BLaER1 treated with 17β-estradiol and CSF1 and Interleukin-3, amounts not matched to agents 10 nM and 100 nM (cell line): Measurements from ENCODE around the gene ATXN2.
A peak's percentile ranks its signal among the peaks of the same experiment; 100 is the strongest.
"Not testable (repeated sequence)": the region's sequence is repeated elsewhere in the genome, so short reads cannot be mapped to it uniquely, and the experiment has no call there.

Experiments used
- H3K27ac ChIP-seq, 11 experiments: shearing (Covaris generic); formaldehyde crosslinking; 2 replicates each; pipeline ENCODE4 v1.8.1; 2022
- H3K27me3 ChIP-seq, 11 experiments: shearing (Covaris generic); formaldehyde crosslinking; 2 replicates each; pipeline ENCODE4 v1.8.1; 2022
- H3K36me3 ChIP-seq, 11 experiments: shearing (Covaris generic); formaldehyde crosslinking; 2 replicates each; pipeline ENCODE4 v1.8.1; 2022
- H3K4me1 ChIP-seq, 10 experiments: shearing (Covaris generic); formaldehyde crosslinking; 2 replicates each; pipeline ENCODE4 v1.8.1; 2022
- H3K4me2 ChIP-seq, 11 experiments: shearing (Covaris generic); formaldehyde crosslinking; 2 replicates each; pipeline ENCODE4 v1.8.1; 2022
- H3K4me3 ChIP-seq, 10 experiments: shearing (Covaris generic); formaldehyde crosslinking; 2 replicates each; pipeline ENCODE4 v1.8.1; 2022
- H3K9ac ChIP-seq, 11 experiments: shearing (Covaris generic); formaldehyde crosslinking; 2 replicates each; pipeline ENCODE4 v1.8.1; 2022
- H3K9me3 ChIP-seq, 11 experiments: shearing (Covaris generic); formaldehyde crosslinking; replicated peaks in 1 of 11; 2 replicates each; pipeline ENCODE4 v1.8.1; 2022
- H4K20me1 ChIP-seq, 11 experiments: shearing (Covaris generic); formaldehyde crosslinking; 2 replicates each; pipeline ENCODE4 v1.8.1; 2022
- Cebpa-rat ChIP-seq, 11 experiments: shearing (Covaris generic); IDR thresholded peaks; 2 replicates each; pipeline ENCODE4 v1.8.1; 2022

Gene ATXN2

GRCh38 chr12:111570084-111570961 is 28.8 kb downstream of the ATXN2 start:
- no peaks in the 10 kb centered on the region for H3K27me3 ChIP-seq
- H3K4me1 ChIP-seq: peaks cover 0 to 43% (median 8%) of the 10 kb centered on the region in 10 experiments; a peak in 11 of 20 replicates
- H3K4me3 ChIP-seq: no peak overlapping the region
- TF ChIP-seq Cebpa-rat (IDR thresholded peaks at IDR 0.05): no peak
- H3K9ac ChIP-seq: no peak overlapping the region
- no peaks in the 10 kb centered on the region for H3K9me3 ChIP-seq
- peaks cover 11 to 60% (median 41%) of the 10 kb centered on the region in 11 experiments; a peak in 16 of 22 replicates for H3K36me3 ChIP-seq
- H3K4me2 ChIP-seq: peak overlapping the region in 1 of 11 experiments; percentile 1; a peak in 1 of 22 replicates
- peaks cover 81 to 100% (median 99%) of the 10 kb centered on the region in 11 experiments for H4K20me1 ChIP-seq
- no peak overlapping the region for H3K27ac ChIP-seq

GRCh38 chr12:111569363-111570083 is 29.6 kb downstream of the ATXN2 start:
- Histone ChIP-seq H3K4me3 (no peak overlapping the region), H3K9ac (no peak overlapping the region), H4K20me1 (peaks cover 79 to 100% (median 98%) of the 10 kb centered on the region in 11 experiments), H3K27me3 (no peaks in the 10 kb centered on the region), H3K36me3 (peaks cover 15 to 63% (median 40%) of the 10 kb centered on the region in 11 experiments; a peak in 18 of 22 replicates), H3K9me3 (no peaks in the 10 kb centered on the region), H3K4me2 (0 out of 22 replicates have a peak overlapping the region, but pooled peaks of 1 of the 11 experiments have one; percentile 1), H3K27ac (no peak overlapping the region), H3K4me1 (peaks cover 0 to 46% (median 10%) of the 10 kb centered on the region in 10 experiments; a peak in 11 of 20 replicates)
- TF ChIP-seq Cebpa-rat (IDR thresholded peaks at IDR 0.05): no peak

GRCh38 chr12:111560844-111561243 is 38.3 kb downstream of the ATXN2 start:
- not testable (repeated sequence) for H3K9ac ChIP-seq, H3K4me3 ChIP-seq, H3K27me3 ChIP-seq, H3K4me2 ChIP-seq, H3K27ac ChIP-seq
- Histone ChIP-seq H3K4me1 (peaks cover 9 to 32% (median 24%) of the 10 kb centered on the region in 10 experiments; a peak in 18 of 20 replicates), H4K20me1 (peaks cover 64 to 100% (median 92%) of the 10 kb centered on the region in 11 experiments), H3K9me3 (peaks cover 7 to 10% (median 9%) of the 10 kb centered on the region in 11 experiments), H3K36me3 (peaks cover 20 to 55% (median 30%) of the 10 kb centered on the region in 11 experiments)

- Histone ChIP-seq H3K4me1 (peaks cover 9 to 24% (median 17%) of the 10 kb centered on the region in 10 experiments; a peak in 16 of 20 replicates), H3K27me3 (no peaks in the 10 kb centered on the region), H3K4me2 (peak overlapping the region in 3 of 11 experiments; percentile 19 to 35 (median 30); a peak in 2 of 22 replicates), H4K20me1 (peaks cover 46 to 100% (median 77%) of the 10 kb centered on the region in 11 experiments; a peak in 20 of 22 replicates), H3K4me3 (no peak overlapping the region), H3K27ac (no peak overlapping the region), H3K36me3 (peaks cover 29 to 65% (median 42%) of the 10 kb centered on the region in 11 experiments), H3K9me3 (peaks cover 16 to 25% (median 21%) of the 10 kb centered on the region in 11 experiments), H3K9ac (no peak overlapping the region)
- TF ChIP-seq Cebpa-rat (IDR thresholded peaks at IDR 0.05): no peak
These were observed 41.1 kb downstream of the ATXN2 start for GRCh38 chr12:111558107-111558376.

GRCh38 chr12:111557271-111558106 is 41.6 kb downstream of the ATXN2 start:
- H3K27me3 ChIP-seq: no peaks in the 10 kb centered on the region
- H3K27ac ChIP-seq: no peak overlapping the region
- H3K9ac ChIP-seq: no peak overlapping the region
- no peak for TF ChIP-seq Cebpa-rat (IDR thresholded peaks at IDR 0.05)
- H4K20me1 ChIP-seq: peaks cover 46 to 100% (median 72%) of the 10 kb centered on the region in 11 experiments; a peak in 20 of 22 replicates
- H3K4me3 ChIP-seq: no peak overlapping the region
- peaks cover 31 to 68% (median 42%) of the 10 kb centered on the region in 11 experiments for H3K36me3 ChIP-seq
- peak overlapping the region in 1 of 11 experiments; percentile 30; a peak in 1 of 22 replicates for H3K4me2 ChIP-seq
- H3K9me3 ChIP-seq: peaks cover 16 to 25% (median 21%) of the 10 kb centered on the region in 11 experiments
- peaks cover 4 to 19% (median 11%) of the 10 kb centered on the region in 10 experiments; a peak in 15 of 20 replicates for H3K4me1 ChIP-seq

GRCh38 chr12:111556676-111557075 is 42.4 kb downstream of the ATXN2 start:
- no peaks in the 10 kb centered on the region for H3K27me3 ChIP-seq
- H3K4me3 ChIP-seq: no peak overlapping the region
- H3K36me3 ChIP-seq: peaks cover 35 to 68% (median 43%) of the 10 kb centered on the region in 11 experiments
- no peak overlapping the region for H3K4me2 ChIP-seq
- TF ChIP-seq Cebpa-rat (IDR thresholded peaks at IDR 0.05): no peak
- H3K9ac ChIP-seq: no peak overlapping the region
- no peak overlapping the region for H3K27ac ChIP-seq
- H3K9me3 ChIP-seq: peaks cover 16 to 25% (median 21%) of the 10 kb centered on the region in 11 experiments
- H3K4me1 ChIP-seq: peaks cover 0 to 17% (median 9%) of the 10 kb centered on the region in 10 experiments; a peak in 13 of 20 replicates
- H4K20me1 ChIP-seq: peaks cover 38 to 100% (median 65%) of the 10 kb centered on the region in 11 experiments; a peak in 20 of 22 replicates

GRCh38 chr12:111555313-111555712 is 43.8 kb downstream of the ATXN2 start:
- not testable (repeated sequence) for H3K9ac ChIP-seq, H3K27ac ChIP-seq, H3K4me3 ChIP-seq, H3K4me2 ChIP-seq, H3K27me3 ChIP-seq
- peaks cover 0 to 17% (median 9%) of the 10 kb centered on the region in 10 experiments; a peak in 13 of 20 replicates for H3K4me1 ChIP-seq
- H4K20me1 ChIP-seq: peaks cover 24 to 98% (median 51%) of the 10 kb centered on the region in 11 experiments; a peak in 20 of 22 replicates
- peaks cover 46 to 71% (median 53%) of the 10 kb centered on the region in 11 experiments for H3K36me3 ChIP-seq
- H3K9me3 ChIP-seq: peaks cover 16 to 25% (median 21%) of the 10 kb centered on the region in 11 experiments

GRCh38 chr12:111546758-111547383 is 52.2 kb downstream of the ATXN2 start:
- peaks cover 91 to 100% (median 99%) of the 10 kb centered on the region in 11 experiments for H3K36me3 ChIP-seq

More at GRCh38 chr12:111546758-111547383, 52.2 kb downstream of the ATXN2 start:
- peaks cover 0 to 6% (median 0%) of the 10 kb centered on the region in 10 experiments; a peak in 1 of 20 replicates for H3K4me1 ChIP-seq
- no peak overlapping the region for H3K9ac ChIP-seq
- no peak for TF ChIP-seq Cebpa-rat (IDR thresholded peaks at IDR 0.05)
- H3K27ac ChIP-seq: no peak overlapping the region
- H4K20me1 ChIP-seq: peaks cover 0 to 84% (median 4%) of the 10 kb centered on the region in 11 experiments; a peak in 10 of 22 replicates
- no peak overlapping the region for H3K4me3 ChIP-seq
- no peak overlapping the region for H3K4me2 ChIP-seq
- H3K9me3 ChIP-seq: no peaks in the 10 kb centered on the region
- no peaks in the 10 kb centered on the region for H3K27me3 ChIP-seq
